ENCODE measurements around the gene SETD3. TPM values are rescaled to one million over a fixed set of nuclear protein-coding genes. Genes with fewer than 3 reads are reported as not detected.
"Not testable (repeated sequence)": the region's sequence is repeated elsewhere in the genome, so short reads cannot be mapped to it uniquely, and the experiment has no call there.

The SETD3 gene
- total RNA-seq, 1 experiment from 2014 or later = 46.8 TPM

DNA sequence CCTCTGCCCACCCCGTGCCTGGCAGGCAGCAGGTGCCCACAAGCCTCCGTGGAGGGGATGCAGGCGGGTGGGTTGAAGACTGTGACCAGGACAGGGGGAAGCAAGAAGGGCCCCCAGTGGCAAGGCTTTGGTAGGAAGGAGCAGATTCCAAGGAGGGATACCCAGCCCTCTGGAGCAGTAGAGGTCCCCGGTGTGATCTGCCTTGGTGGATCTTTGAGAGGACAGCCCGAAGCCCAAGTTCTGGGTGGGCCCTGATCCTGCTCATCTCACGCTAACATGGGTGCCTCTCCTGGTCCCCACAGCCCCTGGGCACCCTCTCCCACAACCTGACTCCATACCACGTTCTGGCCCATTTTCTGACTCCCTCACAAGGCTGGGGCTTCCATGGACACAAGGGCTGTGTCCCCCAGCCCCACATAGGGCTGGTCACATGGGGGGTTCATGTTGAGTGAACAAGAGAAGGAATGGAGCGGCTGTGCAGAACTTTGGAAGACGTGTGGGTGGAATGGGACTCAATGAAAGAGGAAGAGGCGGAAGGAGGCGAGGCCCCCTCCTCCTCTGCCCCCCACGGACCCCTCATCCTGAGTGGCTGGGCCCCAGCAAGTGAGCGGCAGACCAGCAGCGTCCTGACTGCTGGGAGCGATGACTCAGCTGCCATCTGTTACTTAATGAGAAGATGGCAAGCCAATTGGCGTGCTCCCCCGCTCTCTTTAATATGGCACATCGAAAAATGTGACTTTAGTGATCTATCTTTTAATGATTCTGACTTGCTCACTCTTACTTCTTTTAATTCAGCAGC lies 131.6 kb downstream of the SETD3 start:
- Histone ChIP-seq H3K27ac (ENCODE audit: low read length) (no peak overlapping the region), H3F3A (ENCODE audit: low read length, unreplicated experiment) (no peaks in the 10 kb centered on the region), H3K27me3 (ENCODE audit: low read length) (peaks cover 52% of the 10 kb centered on the region), H3K9ac (ENCODE audit: low read length) (no peak overlapping the region), H4K20me1 (ENCODE audit: low read length) (no peaks in the 10 kb centered on the region), H3K4me1 (ENCODE audit: insufficient read depth, low read length) (no peaks in the 10 kb centered on the region), H3K4me2 (ENCODE audit: low read length) (no peak overlapping the region), H3K79me2 (ENCODE audit: low read length) (no peaks in the 10 kb centered on the region), H3K36me3 (ENCODE audit: low read depth, low read length) (no peaks in the 10 kb centered on the region), H3K4me3 (ENCODE audit: low read length) (no peak overlapping the region), H3K9me2 (replicated peaks; ENCODE audit: low read length) (no peaks in the 10 kb centered on the region), H2AFZ (ENCODE audit: low read length) (no peak overlapping the region), H3K9me3 (ENCODE audit: low read length) (no peaks in the 10 kb centered on the region)
- ChIA-PET CTCF (no interaction called here), POLR2A (ENCODE audit: unreplicated experiment) (no interaction called here)
- BruUV-seq (replicated peaks) = no TSS peak
- intact Hi-C loops (cut with micrococcal nuclease) = no loop called here
- TF ChIP-seq EZH2 (IDR thresholded peaks at IDR 0.05; ENCODE audit: low read length, unreplicated experiment) (no peak), EZH2phosphoT487 (IDR thresholded peaks at IDR 0.05; ENCODE audit: borderline replicate concordance, low read length) (no peak)
- TF ChIP-seq, protein P1, sequence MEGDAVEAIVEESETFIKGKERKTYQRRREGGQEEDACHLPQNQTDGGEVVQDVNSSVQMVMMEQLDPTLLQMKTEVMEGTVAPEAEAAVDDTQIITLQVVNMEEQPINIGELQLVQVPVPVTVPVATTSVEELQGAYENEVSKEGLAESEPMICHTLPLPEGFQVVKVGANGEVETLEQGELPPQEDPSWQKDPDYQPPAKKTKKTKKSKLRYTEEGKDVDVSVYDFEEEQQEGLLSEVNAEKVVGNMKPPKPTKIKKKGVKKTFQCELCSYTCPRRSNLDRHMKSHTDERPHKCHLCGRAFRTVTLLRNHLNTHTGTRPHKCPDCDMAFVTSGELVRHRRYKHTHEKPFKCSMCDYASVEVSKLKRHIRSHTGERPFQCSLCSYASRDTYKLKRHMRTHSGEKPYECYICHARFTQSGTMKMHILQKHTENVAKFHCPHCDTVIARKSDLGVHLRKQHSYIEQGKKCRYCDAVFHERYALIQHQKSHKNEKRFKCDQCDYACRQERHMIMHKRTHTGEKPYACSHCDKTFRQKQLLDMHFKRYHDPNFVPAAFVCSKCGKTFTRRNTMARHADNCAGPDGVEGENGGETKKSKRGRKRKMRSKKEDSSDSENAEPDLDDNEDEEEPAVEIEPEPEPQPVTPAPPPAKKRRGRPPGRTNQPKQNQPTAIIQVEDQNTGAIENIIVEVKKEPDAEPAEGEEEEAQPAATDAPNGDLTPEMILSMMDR (conservative IDR thresholded peaks at IDR 0.05; ENCODE audit: low read depth, low read length) = no peak
- DNase-seq = no peak
- ATAC-seq = no peak

GRCh38 chr14:99348231-99348630 lies 132.4 kb downstream of the SETD3 start:
- H3K27ac ChIP-seq (ENCODE audit: low read length); intact Hi-C loops (cut with micrococcal nuclease); CTCF ChIA-PET; H3K4me3 ChIP-seq (ENCODE audit: low read length); ATAC-seq; POLR2A ChIA-PET (ENCODE audit: unreplicated experiment); H3K4me1 ChIP-seq (ENCODE audit: insufficient read depth, low read length); H2AFZ ChIP-seq (ENCODE audit: low read length); H3K9ac ChIP-seq (ENCODE audit: low read length); H3K36me3 ChIP-seq (ENCODE audit: low read depth, low read length); H3K4me2 ChIP-seq (ENCODE audit: low read length); H3K79me2 ChIP-seq (ENCODE audit: low read length); H4K20me1 ChIP-seq (ENCODE audit: low read length); H3F3A ChIP-seq (ENCODE audit: low read length, unreplicated experiment); H3K9me2 ChIP-seq (replicated peaks; ENCODE audit: low read length); H3K9me3 ChIP-seq (ENCODE audit: low read length); BruUV-seq (replicated peaks); DNase-seq: not testable (repeated sequence)
- peaks cover 53% of the 10 kb centered on the region for H3K27me3 ChIP-seq (ENCODE audit: low read length)

Other genes with a start within 250 kb of the SETD3 start
- 0.73 and 1.7 TPM in 2 replicates for gene BCL11B, start 208.7 kb downstream of the SETD3 start, total RNA-seq (2014; rRNA removed)
- gene CCNK, start 550 bp upstream of the SETD3 start, total RNA-seq (2014; rRNA removed) = 26.2 and 51.8 TPM in 2 replicates
- gene CCDC85C, start 123.3 kb upstream of the SETD3 start, total RNA-seq (2014; rRNA removed) = 36.4 and 44.6 TPM in 2 replicates
- gene HHIPL1, start 164.3 kb upstream of the SETD3 start, total RNA-seq (2014; rRNA removed) = 0.84 and 0.92 TPM in 2 replicates
- gene CYP46A1, start 203.4 kb upstream of the SETD3 start, total RNA-seq (2014; rRNA removed) = 0.52 and 1.2 TPM in 2 replicates